Prostate gland (tissue), 2 donors: Measurements from ENCODE around the gene PRKACB. TPM values are rescaled to one million over a fixed set of nuclear protein-coding genes. Genes with fewer than 3 reads are reported as not detected.

Source experiments
- DNase-seq: peaks from one replicate; pipeline ENCODE4 v3.0.0-alpha.2; 2019; ENCODE audit warnings: low spot score
- H3K27ac ChIP-seq, 2 donors: fragments of 200-600 bp; sonication (generic); 2 replicates each; pipeline ENCODE4 v1.5.1; 2017 to 2019
- H3K27me3 ChIP-seq: fragments of 200-600 bp; sonication (generic); replicated peaks from 2 replicates; pipeline ENCODE4 v1.5.1; 2019; ENCODE audit not compliant: insufficient read depth
- H3K36me3 ChIP-seq, 2 donors: fragments of 200-600 bp; sonication (generic); 1 replicate in 1 of 2; 2 replicates in 1 of 2; pipeline versions ENCODE4 v1.5.1 to v1.8.1; 2017 to 2019
- H3K4me1 ChIP-seq: fragments of 200-600 bp; sonication (generic); replicated peaks from 2 replicates; pipeline ENCODE4 v1.5.1; 2019
- H3K4me3 ChIP-seq, 2 donors: fragments of 200-600 bp; sonication (generic); 2 replicates each; pipeline ENCODE4 v1.5.1; 2017 to 2019
- H3K9me3 ChIP-seq: fragments of 200-600 bp; sonication (generic); 2 replicates; pipeline ENCODE4 v1.5.1; 2017
- POLR2A ChIP-seq: fragments of 450-650 bp; IDR thresholded peaks from one replicate; pipeline ENCODE4 v1.6.1; 2016; ENCODE audit warnings: antibody characterized with exemption, mild to moderate bottlenecking
- POLR2AphosphoS5 ChIP-seq: sonication (generic); formaldehyde crosslinking; IDR thresholded peaks from one replicate; pipeline ENCODE4 v1.6.1; 2017; ENCODE audit warnings: antibody characterized with exemption
- WGBS: methylation state at CpG from one replicate; pipeline ENCODE4 v1.1.5; 2018; 5-methylcytosine and 5-hydroxymethylcytosine counted together
- intact Hi-C: fragments of 100-400 bp; cut with DNase I; formaldehyde crosslinking; loops from one replicate; pipeline ENCODE4 v1.14.2; 2022
- total RNA-seq, 2 donors: library from RNA; depleted of rRNA; stranded (reverse); fragments of >200 nt; gene quantifications; one replicate each; pipeline ENCODE4 v1.1.0, GENCODE V29; 2016
- TF ChIP-seq, protein P1 (sequence below), 4 experiments: fragments of 200-600 bp in 2 of 4; fragments of 450-650 bp in 2 of 4; sonication (generic) in 2 of 4; IDR thresholded peaks; 1 replicate in 3 of 4; 2 replicates in 1 of 4; pipeline ENCODE4 v1.5.1; 2016 to 2019; ENCODE audit warnings: antibody characterized with exemption in 4 of 4, mild to moderate bottlenecking in 2 of 4, moderate library complexity in 2 of 4

Gene PRKACB
- total RNA-seq, 2 donors from 2014 or later: 24.7 to 29.3 TPM

DNA sequence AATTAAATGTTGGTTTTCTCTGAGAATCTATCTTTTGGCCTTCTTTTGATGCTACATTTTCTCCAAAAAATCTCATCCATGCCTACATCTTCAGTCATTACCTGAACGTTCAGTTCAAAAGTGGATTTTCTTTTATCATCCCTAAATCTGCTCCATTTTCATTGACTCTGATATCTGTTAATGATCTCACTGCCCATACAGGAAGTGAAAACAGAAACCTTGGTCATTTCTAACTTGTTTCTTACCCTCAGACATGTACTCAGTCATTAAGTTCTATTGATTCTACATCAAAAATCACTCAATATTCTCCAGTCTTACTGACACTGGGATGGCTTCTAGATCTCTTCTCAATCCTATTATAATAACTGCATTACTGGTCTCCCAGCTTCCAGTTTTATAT, 22.7 kb downstream of the PRKACB start:
- TF ChIP-seq, protein P1, sequence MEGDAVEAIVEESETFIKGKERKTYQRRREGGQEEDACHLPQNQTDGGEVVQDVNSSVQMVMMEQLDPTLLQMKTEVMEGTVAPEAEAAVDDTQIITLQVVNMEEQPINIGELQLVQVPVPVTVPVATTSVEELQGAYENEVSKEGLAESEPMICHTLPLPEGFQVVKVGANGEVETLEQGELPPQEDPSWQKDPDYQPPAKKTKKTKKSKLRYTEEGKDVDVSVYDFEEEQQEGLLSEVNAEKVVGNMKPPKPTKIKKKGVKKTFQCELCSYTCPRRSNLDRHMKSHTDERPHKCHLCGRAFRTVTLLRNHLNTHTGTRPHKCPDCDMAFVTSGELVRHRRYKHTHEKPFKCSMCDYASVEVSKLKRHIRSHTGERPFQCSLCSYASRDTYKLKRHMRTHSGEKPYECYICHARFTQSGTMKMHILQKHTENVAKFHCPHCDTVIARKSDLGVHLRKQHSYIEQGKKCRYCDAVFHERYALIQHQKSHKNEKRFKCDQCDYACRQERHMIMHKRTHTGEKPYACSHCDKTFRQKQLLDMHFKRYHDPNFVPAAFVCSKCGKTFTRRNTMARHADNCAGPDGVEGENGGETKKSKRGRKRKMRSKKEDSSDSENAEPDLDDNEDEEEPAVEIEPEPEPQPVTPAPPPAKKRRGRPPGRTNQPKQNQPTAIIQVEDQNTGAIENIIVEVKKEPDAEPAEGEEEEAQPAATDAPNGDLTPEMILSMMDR (IDR thresholded peaks at IDR 0.05): no peak
- no peak for TF ChIP-seq POLR2AphosphoS5
- TF ChIP-seq POLR2A: no peak
- Histone ChIP-seq H3K4me1 (no peaks in the 10 kb centered on the region), H3K36me3 (no peaks in the 10 kb centered on the region), H3K9me3 (no peaks in the 10 kb centered on the region), H3K27ac (no peak overlapping the region), H3K27me3 (no peaks in the 10 kb centered on the region), H3K4me3 (no peak overlapping the region)
- intact Hi-C loops: no loop called here
- DNase-seq: no peak
- WGBS: 58% methylated on average over 1 of the region's 1 CpG

DNA sequence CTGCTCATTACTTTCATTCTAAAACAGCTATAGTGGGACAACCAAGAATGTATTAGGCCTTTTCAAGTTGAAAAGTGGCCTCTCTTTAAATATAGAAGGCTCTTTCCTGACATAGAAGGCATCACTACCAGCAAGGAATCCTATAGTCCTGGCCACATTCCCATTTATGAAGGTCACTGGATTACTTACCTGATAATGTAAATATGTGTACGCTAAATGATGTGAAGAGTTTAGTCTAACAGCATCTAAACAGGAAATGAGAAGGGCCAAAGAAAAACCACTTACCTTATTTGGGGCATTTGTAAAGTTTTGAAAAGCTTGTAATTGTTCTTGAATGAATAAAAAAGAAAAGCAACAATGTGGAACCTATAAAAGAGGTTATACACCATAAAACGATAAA, 24.7 kb downstream of the PRKACB start:
- H3K36me3 ChIP-seq: no peaks in the 10 kb centered on the region
- WGBS: 59% methylated on average over 2 of the region's 2 CpGs
- intact Hi-C loops: no loop called here

DNA sequence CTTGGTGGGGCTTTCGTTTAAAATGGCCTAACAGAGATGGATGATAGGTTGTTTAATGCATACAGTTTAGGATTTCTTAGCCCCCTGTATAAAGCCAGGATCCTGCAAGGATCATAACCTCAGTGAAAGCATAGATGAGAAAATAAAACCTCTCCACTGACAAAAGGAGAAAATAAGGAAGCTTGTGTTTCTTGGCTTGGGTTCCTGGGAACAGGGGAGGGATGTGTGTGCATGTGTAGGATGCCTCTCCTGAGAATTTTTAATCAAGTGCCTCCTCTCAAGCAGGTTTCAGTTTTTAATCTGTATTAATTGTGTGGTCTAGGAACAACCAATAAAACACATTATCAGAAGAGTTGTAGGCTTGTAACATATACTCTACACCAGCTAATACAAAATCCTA, 26.1 kb downstream of the PRKACB start:
- Histone ChIP-seq H3K27ac (no peak overlapping the region), H3K36me3 (no peaks in the 10 kb centered on the region), H3K27me3 (no peaks in the 10 kb centered on the region), H3K4me3 (no peak overlapping the region), H3K9me3 (no peaks in the 10 kb centered on the region), H3K4me1 (peaks cover 2% of the 10 kb centered on the region)
- intact Hi-C loops: no loop called here
- no peak for DNase-seq
- TF ChIP-seq, protein P1 (IDR thresholded peaks at IDR 0.05): no peak
- no peak for TF ChIP-seq POLR2A
- no peak for TF ChIP-seq POLR2AphosphoS5
- WGBS: 68% methylated on average over 1 of the region's 1 CpG

More for the DNA sequence above, 24.7 kb downstream of the PRKACB start:
- Histone ChIP-seq H3K27me3 (no peaks in the 10 kb centered on the region), H3K4me1 (no peaks in the 10 kb centered on the region), H3K4me3 (no peak overlapping the region), H3K27ac (no peak overlapping the region), H3K9me3 (no peaks in the 10 kb centered on the region)
- DNase-seq: no peak
- TF ChIP-seq, protein P1 (IDR thresholded peaks at IDR 0.05): no peak
- no peak for TF ChIP-seq POLR2A
- no peak for TF ChIP-seq POLR2AphosphoS5

DNA sequence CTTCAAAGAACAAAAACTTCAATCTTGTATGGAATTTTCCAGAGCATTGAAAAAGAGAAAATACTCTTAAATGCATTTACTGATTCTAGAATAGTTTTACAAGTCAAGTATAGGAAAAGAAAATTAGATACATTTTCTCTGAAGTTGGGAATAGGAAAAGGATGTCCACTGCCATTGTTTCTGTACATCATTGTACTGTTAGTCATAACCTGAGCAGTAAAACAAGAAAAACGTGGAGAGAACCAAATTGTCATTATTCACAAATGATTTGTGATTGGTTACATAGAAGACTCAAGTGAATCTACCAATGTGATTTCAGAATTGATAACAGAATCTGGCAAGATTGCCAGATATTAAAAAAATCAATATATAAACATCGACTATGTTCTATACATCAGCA, 27.4 kb downstream of the PRKACB start:
- TF ChIP-seq POLR2A (no peak), POLR2AphosphoS5 (no peak)
- TF ChIP-seq, protein P1 (IDR thresholded peaks at IDR 0.05): no peak
- WGBS: 81% methylated on average over 2 of the region's 2 CpGs
- H3K27me3 ChIP-seq: no peaks in the 10 kb centered on the region
- H3K36me3 ChIP-seq: no peaks in the 10 kb centered on the region
- no peak overlapping the region for H3K4me3 ChIP-seq
- no peaks in the 10 kb centered on the region for H3K9me3 ChIP-seq
- intact Hi-C loops: no loop called here
- DNase-seq: no peak
- no peak overlapping the region for H3K27ac ChIP-seq
- H3K4me1 ChIP-seq: peaks cover 2% of the 10 kb centered on the region

DNA sequence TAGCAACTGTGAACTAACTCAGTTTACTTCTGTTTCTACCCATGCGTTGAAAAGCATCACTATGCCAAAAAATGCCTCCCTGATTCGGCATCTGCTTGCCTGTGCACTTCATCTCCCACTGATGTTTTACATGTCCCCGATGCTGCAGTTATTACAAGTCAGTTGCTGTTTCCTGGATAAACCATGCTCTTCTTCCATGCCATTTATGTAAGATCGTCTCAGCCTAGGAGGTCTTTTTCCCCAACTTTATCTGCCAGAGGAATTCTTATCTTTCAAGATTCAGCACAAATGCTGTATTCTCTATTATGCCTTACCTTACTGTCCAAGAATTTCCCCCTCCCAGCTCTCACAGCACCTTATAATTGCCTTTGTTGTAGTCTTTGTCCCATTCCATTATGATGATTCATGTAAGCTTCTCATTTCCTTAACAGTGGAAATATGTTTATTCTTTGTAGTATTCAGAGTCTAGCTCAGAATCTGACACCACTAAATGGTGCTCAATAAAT, 30.0 kb downstream of the PRKACB start:
- Histone ChIP-seq H3K27ac (no peak overlapping the region), H3K27me3 (no peaks in the 10 kb centered on the region), H3K36me3 (no peaks in the 10 kb centered on the region), H3K4me3 (no peak overlapping the region), H3K4me1 (peaks cover 2% of the 10 kb centered on the region), H3K9me3 (no peaks in the 10 kb centered on the region)
- 66% methylated on average over 4 of the region's 4 CpGs for WGBS
- intact Hi-C loops: no loop called here
- TF ChIP-seq, protein P1 (IDR thresholded peaks at IDR 0.05): no peak
- TF ChIP-seq POLR2A (no peak), POLR2AphosphoS5 (no peak)
- no peak for DNase-seq
